GM19025 (cell line): ENCODE results near the gene LUZP1.

Source experiments
- ATAC-seq: cut with Tn5 transposase; IDR thresholded peaks from one replicate; pipeline ENCODE4 v1.9.1; 2021; ENCODE audit warnings: mild to moderate bottlenecking, low read depth, moderate library complexity; ENCODE audit not compliant: unreplicated experiment

Gene LUZP1

GRCh38 chr1:23120383-23120782, 48.3 kb downstream of the LUZP1 start:
- no peak for ATAC-seq

DNA sequence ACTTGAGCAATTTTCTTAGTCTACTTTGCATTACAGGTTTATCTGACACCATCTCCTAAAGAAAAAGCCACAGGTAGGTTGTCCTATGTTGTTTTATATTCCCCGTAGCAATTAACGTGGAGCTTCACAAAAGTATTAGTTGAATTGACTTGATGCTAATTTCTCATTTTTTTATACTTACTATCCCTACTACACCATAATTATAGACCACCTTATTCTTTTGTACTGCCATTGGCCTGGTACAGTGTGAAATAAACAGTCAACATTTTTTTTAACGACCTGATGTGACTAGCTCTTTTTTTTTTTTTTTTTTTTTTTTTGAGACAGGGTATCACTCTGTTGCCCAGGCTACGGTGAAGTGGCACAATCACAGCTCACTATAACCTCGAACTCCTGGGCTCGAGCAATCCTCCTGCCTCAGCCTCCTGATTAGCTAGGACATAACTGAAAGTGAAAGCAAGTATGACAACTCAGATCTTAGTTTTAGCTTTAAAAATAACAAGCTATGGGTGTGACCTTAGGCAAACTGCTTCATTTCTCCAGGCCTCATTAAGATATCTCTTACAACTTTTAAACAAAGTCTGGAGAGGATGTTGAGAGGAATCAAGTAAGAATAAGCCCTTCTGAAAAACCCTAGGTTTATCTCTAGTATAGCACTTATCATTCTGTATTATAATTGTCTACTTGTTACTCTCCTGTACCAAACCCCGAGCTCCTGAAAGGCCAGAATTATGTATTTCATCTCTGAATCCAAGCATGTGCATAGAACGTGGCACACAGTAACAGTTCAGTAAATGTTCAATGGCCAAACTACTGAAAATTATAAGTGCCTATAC, 49.5 kb downstream of the LUZP1 start:
- no peak for ATAC-seq

- no peak for ATAC-seq
Measured at GRCh38 chr1:23118407-23118806, 50.2 kb downstream of the LUZP1 start.

- ATAC-seq, result no peak
Measured at GRCh38 chr1:23116921-23117699, 51.5 kb downstream of the LUZP1 start.

DNA sequence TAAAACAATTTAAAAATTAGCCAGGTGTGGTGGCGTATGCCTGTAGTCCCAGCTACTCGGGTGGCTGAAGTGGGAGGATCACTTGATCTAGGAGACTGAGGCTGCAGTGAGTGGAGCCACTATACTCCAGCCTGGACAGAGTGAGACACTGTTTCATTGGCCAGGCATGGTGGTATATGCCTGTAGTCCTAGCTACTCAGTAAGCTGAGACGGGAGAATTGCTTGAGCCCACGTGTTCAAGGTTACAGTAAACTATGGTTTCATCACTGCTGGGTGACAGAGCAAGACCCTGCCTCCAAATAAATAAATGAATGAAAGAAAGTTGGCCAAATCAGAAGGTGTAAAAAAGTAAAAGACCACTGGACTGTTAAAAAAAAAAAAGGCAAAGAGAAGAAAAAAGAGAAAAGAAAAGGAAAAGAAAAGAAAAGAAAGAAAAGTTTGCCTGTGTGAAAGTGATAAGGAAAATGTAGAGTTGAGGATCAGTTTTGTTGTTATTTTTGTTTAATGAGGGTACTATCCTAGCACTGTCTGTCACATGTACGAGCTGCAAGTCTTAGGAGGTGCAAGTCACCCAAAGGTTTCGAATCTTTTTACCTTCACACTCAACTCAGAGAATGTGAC, 52.3 kb downstream of the LUZP1 start:
- no peak for ATAC-seq

GRCh38 chr1:23114424-23115079, 54.1 kb downstream of the LUZP1 start:
- no peak for ATAC-seq

- no peak for ATAC-seq
Measured at GRCh38 chr1:23111600-23112535, 56.8 kb downstream of the LUZP1 start.

DNA sequence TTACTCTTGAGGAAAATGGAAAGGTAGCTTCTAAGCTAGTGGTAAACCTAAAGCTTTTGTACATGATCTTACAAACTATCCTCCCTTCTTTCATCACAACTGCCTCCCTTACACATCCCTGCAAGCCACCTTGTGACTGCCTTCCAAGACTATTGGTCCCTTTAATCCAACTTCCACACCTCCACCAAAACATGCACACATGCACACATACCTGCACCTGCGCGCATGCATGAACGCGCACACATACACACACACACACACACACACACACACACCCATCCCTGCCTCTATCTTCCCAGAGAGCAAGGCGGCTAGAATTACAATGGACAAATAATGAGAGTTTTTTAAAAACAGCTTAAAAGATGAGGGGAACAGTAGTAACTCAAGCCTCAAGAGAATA, 58.3 kb downstream of the LUZP1 start:
- no peak for ATAC-seq

DNA sequence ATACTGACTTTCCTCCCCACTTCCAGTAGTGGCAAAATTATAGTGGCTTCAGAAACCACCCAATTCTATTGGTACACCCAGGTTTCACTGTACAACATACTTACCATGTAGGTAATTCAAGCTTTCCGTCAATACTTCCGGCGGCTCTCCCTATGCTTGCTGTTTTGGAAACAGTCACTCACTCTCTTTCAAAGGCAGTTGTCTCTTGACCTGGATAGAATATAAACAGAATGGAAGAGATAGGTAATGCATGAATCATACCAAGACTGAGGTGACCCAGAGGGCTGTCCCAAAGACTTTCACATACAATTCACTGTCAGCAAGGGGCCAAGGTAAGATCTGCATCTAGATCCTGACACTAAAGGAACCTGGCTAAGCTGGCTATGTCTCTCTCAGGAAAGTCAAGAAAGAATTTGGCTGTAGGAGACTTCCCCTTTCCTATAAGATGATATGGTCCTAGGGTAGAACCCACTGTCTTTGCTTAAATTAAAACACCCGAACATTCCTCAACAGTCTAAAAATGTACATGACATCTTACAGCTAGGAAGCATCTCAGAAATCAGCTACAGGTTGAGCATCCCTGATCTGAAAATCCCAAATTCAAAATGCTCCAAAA, 59.6 kb downstream of the LUZP1 start:
- ATAC-seq, result no peak

DNA sequence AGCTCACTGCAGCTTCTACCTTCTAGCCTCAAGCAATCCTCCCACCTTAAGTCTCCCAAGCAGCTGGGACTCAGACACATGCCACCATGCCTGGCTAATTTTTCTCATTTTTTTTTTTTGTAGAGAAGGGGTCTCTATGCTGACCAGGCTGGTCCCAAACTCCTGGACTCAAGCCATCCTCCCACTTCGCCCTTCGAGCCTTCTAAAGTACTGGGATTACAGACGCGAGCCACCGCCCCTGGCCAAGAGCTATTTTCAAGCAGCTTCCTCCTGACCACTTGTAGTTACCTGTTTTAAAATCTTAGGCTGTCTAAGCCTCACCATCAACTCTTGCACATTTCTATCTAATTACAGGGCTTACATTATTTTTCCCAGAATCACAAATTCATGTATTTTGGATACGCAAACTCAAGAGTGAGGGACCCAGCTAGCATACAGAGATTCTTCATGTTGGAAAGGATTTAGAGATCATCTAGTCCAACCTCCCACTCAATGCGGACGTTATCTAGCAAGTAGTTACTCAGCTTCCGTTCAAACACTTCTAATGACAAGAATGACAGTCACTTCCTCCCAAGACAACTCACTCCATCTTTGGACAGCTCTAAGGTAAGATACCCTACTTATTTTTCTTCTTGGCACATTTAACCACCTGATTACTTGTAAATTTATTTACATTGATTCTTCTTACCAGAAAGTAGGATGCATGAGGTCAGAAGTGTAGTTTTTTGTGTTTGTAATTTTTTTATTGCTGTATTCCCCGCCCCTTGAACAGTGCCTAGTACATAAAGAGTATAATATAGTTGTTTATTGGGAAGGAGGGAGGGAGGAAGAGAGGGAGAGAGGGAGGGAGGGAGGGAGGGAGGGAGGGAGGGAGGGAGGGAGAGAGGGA, 65.4 kb downstream of the LUZP1 start:
- ATAC-seq, result no peak

DNA sequence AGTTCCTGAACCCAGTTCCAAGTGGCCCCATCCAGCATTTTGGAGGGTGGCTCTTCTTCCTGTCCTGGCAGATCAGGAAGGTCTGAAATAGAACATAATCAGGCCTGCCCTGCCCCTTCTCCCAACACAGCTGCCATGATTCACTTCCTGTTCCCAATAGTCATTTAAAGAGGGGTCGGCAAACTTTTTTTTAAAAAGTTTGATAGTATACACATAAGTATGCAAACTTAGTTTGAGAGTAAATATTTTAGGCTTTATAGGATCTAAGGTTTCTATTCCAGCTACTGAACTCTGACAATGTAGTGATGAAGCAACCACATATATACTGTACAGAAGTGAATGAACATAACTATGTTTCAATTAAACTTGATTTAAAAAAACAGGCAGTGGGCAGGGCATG, 66.4 kb downstream of the LUZP1 start:
- ATAC-seq, result no peak

- no peak for ATAC-seq
Measured at GRCh38 chr1:23101887-23102286, 66.8 kb downstream of the LUZP1 start.

DNA sequence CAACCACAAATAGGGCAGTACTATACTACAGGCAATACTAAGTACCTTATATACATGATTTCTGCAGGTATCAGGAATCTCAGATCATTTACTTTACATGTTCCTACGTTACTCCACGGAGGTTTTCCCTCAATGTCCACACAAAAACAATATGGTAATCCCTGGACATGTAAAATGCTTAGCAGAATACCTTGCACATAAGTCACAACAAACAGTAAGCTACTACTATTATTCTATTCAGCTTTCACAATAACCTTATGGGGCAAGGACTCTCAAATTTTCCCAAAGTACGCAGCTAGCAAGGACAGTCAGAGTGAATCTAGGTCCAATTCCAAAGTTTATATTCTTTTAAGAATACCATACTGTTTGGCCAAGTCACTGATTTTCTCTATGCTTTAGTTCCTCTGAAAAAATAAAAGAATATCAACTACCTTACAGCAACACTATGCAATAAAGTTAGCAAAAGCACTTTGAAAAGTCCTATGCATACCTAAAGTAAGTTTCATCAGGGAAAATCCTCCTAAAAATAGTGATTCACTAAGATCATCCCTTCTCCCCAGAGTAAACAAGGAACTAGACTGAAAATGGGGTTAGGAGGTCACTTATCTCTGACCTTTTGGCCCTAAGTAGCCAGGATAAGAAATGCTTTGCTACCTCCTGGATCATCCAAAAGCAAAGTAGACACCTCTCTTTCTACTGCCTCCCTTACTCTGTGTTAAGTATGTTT, 67.4 kb downstream of the LUZP1 start:
- no peak for ATAC-seq

- ATAC-seq, result no peak
Measured at GRCh38 chr1:23100074-23100748, 68.4 kb downstream of the LUZP1 start.

- ATAC-seq, result no peak
Measured at GRCh38 chr1:23099171-23099536, 69.5 kb downstream of the LUZP1 start.

DNA sequence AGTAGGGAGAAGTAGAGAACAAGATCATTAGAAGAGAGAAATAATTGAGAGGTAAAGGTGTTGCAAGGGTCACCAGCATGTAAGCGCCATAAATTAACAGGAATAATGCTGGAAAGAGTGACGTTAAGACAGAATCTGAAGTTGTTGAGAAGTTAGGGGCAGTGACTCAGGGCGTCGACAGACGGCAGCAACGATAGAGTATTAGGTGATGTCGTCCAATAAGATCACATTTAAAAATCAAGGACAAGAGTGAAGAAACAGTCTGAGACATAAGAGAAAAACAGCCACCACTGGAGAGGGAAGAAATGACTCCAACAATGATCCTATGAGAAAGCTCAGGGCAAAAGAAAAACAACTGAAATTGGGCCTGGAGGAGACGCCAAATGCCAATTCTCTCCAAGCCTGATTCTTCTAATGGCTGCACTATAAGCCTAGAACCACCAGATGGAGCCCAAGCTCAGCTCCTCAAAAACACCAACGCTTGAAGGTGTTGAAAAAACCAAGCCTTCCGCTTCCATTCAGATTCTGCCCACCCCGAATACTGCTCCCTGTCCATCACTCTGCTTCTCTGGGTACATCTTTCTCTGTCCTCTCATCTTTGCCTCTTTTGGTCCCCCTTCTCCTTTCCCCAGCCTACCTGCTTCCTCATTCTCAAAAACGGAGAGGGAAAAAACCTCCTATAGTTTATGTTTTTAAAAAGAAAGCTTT, 70.0 kb downstream of the LUZP1 start:
- ATAC-seq, result no peak

- no peak for ATAC-seq
Measured at GRCh38 chr1:23097316-23097715, 71.3 kb downstream of the LUZP1 start.
